A549 (cell line): ENCODE measurements around the gene SOX5. TPM values are rescaled to one million over a fixed set of nuclear protein-coding genes. Genes with fewer than 3 reads are reported as not detected.

Source experiments
- ATAC-seq, 2 experiments: fragments of 200-7000 bp in 1 of 2; fragments of >200 bp in 1 of 2; cut with Nextera tagmentation in 1 of 2; cut with Tn5 transposase in 1 of 2; 3 replicates each; pipeline versions ENCODE4 v1.8.0 to v1.9.1; 2018 to 2020; ENCODE audit warnings: mild to moderate bottlenecking in 1 of 2, moderate library complexity in 1 of 2
- CTCF ChIA-PET: fragments of 300-600 bp; sonication (Branson Sonifier 250); formaldehyde crosslinking; extraction: SDS; loops from one replicate; lab custom pipeline; 2021; ENCODE audit warnings: antibody characterized with exemption, inconsistent platforms; lab: Yijun Ruan, JAX
- POLR2A ChIA-PET: fragments of 350-600 bp; formaldehyde crosslinking; extraction: SDS; loops from one replicate; lab custom pipeline; 2021; ENCODE audit warnings: antibody characterized with exemption, inconsistent platforms; lab: Yijun Ruan, JAX
- DNase-seq, 2 experiments: peaks; one replicate each; pipeline versions ENCODE4 v3.0.0 to v3.0.0-alpha.2; 2011 to 2016; ENCODE audit warnings: low read depth in 1 of 2, low spot score in 1 of 2
- FAIRE-seq: peaks from 2 replicates; lab custom pipeline; 2011; peaks lifted over from hg19 to GRCh38; lab: Jason Lieb, UNC
- H3K27ac ChIP-seq, 2 experiments: fragments of >200 bp; sonication (Bioruptor Twin); formaldehyde crosslinking; 3 replicates each; pipeline ENCODE4 v1.5.1; 2016 to 2017
- H3K4me1 ChIP-seq: fragments of >200 bp; sonication (Bioruptor Twin); formaldehyde crosslinking; 3 replicates; pipeline ENCODE4 v1.6.1; 2016
- H3K4me2 ChIP-seq: fragments of >200 bp; sonication (Bioruptor Twin); formaldehyde crosslinking; 3 replicates; pipeline ENCODE4 v1.6.1; 2016
- H3K4me3 ChIP-seq: fragments of >200 bp; sonication (Bioruptor Twin); formaldehyde crosslinking; 3 replicates; pipeline ENCODE4 v1.5.1; 2016
- H3K9me3 ChIP-seq: fragments of >200 bp; sonication (Bioruptor Twin); formaldehyde crosslinking; 3 replicates; pipeline ENCODE4 v1.6.1; 2016
- BHLHE40 ChIP-seq: IDR thresholded peaks from 2 replicates; pipeline ENCODE4 v1.6.1; 2012; ENCODE audit warnings: low read depth, low read length, inconsistent platforms
- CBX8 ChIP-seq: fragments of 200-600 bp; sonication (generic); IDR thresholded peaks from 2 replicates; pipeline ENCODE4 v1.6.1; 2016
- CEBPB ChIP-seq, 2 experiments: fragments of >200 bp in 1 of 2; sonication (Bioruptor Twin) in 1 of 2; formaldehyde crosslinking in 1 of 2; IDR thresholded peaks; 2 replicates each; pipeline ENCODE4 v1.6.1; 2012 to 2016
- EHF ChIP-seq: fragments of 250-450 bp; sonication (Bioruptor Pico); IDR thresholded peaks from 2 replicates; pipeline ENCODE4 v1.5.0; 2020; ENCODE audit warnings: mild to moderate bottlenecking
- FOSB ChIP-seq: fragments of 250-450 bp; sonication (Bioruptor Pico); IDR thresholded peaks from 2 replicates; pipeline ENCODE4 v1.5.0; 2020; ENCODE audit warnings: mild to moderate bottlenecking, moderate library complexity
- FOSL2 ChIP-seq, 2 experiments: fragments of 450-650 bp in 1 of 2; fragments of >200 bp in 1 of 2; sonication (Bioruptor Twin) in 1 of 2; formaldehyde crosslinking; IDR thresholded peaks; 2 replicates each; pipeline versions ENCODE4 v1.5.0 to v1.6.1; 2016 to 2020; ENCODE audit warnings: mild to moderate bottlenecking in 1 of 2, moderate library complexity in 1 of 2
- FOXS1 ChIP-seq: fragments of 250-450 bp; sonication (Bioruptor Pico); IDR thresholded peaks from 2 replicates; pipeline ENCODE4 v1.5.0; 2020; ENCODE audit warnings: mild to moderate bottlenecking, moderate library complexity
- HDAC2 ChIP-seq: fragments of 200-600 bp; sonication (generic); IDR thresholded peaks from 2 replicates; pipeline ENCODE4 v1.6.1; 2016
- HOXB13 ChIP-seq: fragments of 250-450 bp; sonication (Bioruptor Pico); IDR thresholded peaks from 2 replicates; pipeline ENCODE4 v1.5.0; 2020; ENCODE audit warnings: low read depth, mild to moderate bottlenecking, moderate library complexity
- MAX ChIP-seq: IDR thresholded peaks from 2 replicates; pipeline ENCODE4 v1.6.1; 2012
- MAZ ChIP-seq: fragments of 150-350 bp; IDR thresholded peaks from 2 replicates; pipeline ENCODE4 v1.6.1; 2014; ENCODE audit warnings: antibody characterized with exemption, low read depth, low read length, borderline replicate concordance
- NPAS2 ChIP-seq: fragments of 250-450 bp; sonication (Bioruptor Pico); IDR thresholded peaks from 2 replicates; pipeline ENCODE4 v1.8.0; 2022; ENCODE audit warnings: mild to moderate bottlenecking, moderate library complexity, borderline replicate concordance
- NR3C1 ChIP-seq: fragments of >200 bp; sonication (Bioruptor Twin); formaldehyde crosslinking; IDR thresholded peaks from 3 replicates; pipeline ENCODE4 v1.6.1; 2017
- POLR2AphosphoS2 ChIP-seq: conservative IDR thresholded peaks from 2 replicates; pipeline ENCODE4 v1.6.1; 2012; ENCODE audit warnings: low read length, improper control_type of control experiment, inconsistent platforms
- RCOR1 ChIP-seq: fragments of 150-350 bp; IDR thresholded peaks from 2 replicates; pipeline ENCODE4 v1.6.1; 2014; ENCODE audit warnings: antibody characterized with exemption, low read length, low read depth
- RFX5 ChIP-seq: fragments of 450-650 bp; IDR thresholded peaks from 2 replicates; pipeline ENCODE4 v1.7.1; 2014; ENCODE audit warnings: antibody characterized with exemption, mild to moderate bottlenecking, moderate library complexity
- SMC3 ChIP-seq: fragments of >200 bp; sonication (Bioruptor Twin); formaldehyde crosslinking; IDR thresholded peaks from 3 replicates; pipeline ENCODE4 v1.6.1; 2018; ENCODE audit warnings: inconsistent platforms
- ZC3H11A ChIP-seq: fragments of 450-650 bp; IDR thresholded peaks from 2 replicates; pipeline ENCODE4 v1.6.1; 2014; ENCODE audit warnings: antibody characterized with exemption, mild to moderate bottlenecking
- WGBS: methylation state at CpG from one replicate; pipeline ENCODE4 v1.1.6; 2017; ENCODE audit errors: missing lambda C conversion rate; 5-methylcytosine and 5-hydroxymethylcytosine counted together
- polyA plus RNA-seq, 4 experiments: library from polyadenylated mRNA; depleted of rRNA in 3 of 4; stranded (reverse); fragments of >200 nt; fragmentation: RNase III in 1 of 4; extraction: RNeasy Plus Mini Kit Qiagen cat#74134 plus additional on column Dnase treatment in 1 of 4; gene quantifications; 2 replicates in 3 of 4; 3 replicates in 1 of 4; pipeline ENCODE4 v1.2.3, GENCODE V29; 2011 to 2017
- TF ChIP-seq, protein P1 (sequence below): fragments of >200 bp; sonication (Bioruptor Twin); formaldehyde crosslinking; IDR thresholded peaks from 3 replicates; pipeline ENCODE4 v1.5.1; 2016
- TF ChIP-seq, protein P2 (sequence below): fragments of 250-450 bp; sonication (Bioruptor Pico); IDR thresholded peaks from 2 replicates; pipeline ENCODE4 v1.5.0; 2021; ENCODE audit warnings: mild to moderate bottlenecking, moderate library complexity, borderline replicate concordance

SOX5 gene
- polyA plus RNA-seq, 2 of the 4 experiments (the other 2 are of a cell fraction): not detected

- TF ChIP-seq FOXS1 (no peak), MAZ (no peak), HDAC2 (no peak), EHF (CRISPR knock-in tag) (no peak), NR3C1 (no peak), FOSL2 (IDR thresholded peaks at IDR 0.05) (no peak), FOSL2 (CRISPR knock-in tag; IDR thresholded peaks at IDR 0.05) (no peak), RCOR1 (no peak), BHLHE40 (no peak), SMC3 (no peak), POLR2AphosphoS2 (no peak), NPAS2 (CRISPR knock-in tag) (no peak)
- TF ChIP-seq, protein P1, sequence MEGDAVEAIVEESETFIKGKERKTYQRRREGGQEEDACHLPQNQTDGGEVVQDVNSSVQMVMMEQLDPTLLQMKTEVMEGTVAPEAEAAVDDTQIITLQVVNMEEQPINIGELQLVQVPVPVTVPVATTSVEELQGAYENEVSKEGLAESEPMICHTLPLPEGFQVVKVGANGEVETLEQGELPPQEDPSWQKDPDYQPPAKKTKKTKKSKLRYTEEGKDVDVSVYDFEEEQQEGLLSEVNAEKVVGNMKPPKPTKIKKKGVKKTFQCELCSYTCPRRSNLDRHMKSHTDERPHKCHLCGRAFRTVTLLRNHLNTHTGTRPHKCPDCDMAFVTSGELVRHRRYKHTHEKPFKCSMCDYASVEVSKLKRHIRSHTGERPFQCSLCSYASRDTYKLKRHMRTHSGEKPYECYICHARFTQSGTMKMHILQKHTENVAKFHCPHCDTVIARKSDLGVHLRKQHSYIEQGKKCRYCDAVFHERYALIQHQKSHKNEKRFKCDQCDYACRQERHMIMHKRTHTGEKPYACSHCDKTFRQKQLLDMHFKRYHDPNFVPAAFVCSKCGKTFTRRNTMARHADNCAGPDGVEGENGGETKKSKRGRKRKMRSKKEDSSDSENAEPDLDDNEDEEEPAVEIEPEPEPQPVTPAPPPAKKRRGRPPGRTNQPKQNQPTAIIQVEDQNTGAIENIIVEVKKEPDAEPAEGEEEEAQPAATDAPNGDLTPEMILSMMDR: no peak
- ChIA-PET CTCF (interaction anchor here (1.7 kb wide), 1 partner anchor 42 kb away, joined by 3 read pairs; no protein-coding TSS in a partner anchor), POLR2A (no interaction called here)
- no peaks in the 10 kb centered on the region for H3K9me3 ChIP-seq
- no peak overlapping the region for H3K4me3 ChIP-seq
- H3K4me1 ChIP-seq: no peaks in the 10 kb centered on the region
- FAIRE-seq: no peak
- no peak for DNase-seq
- H3K27ac ChIP-seq: no peak overlapping the region
- no peak overlapping the region for H3K4me2 ChIP-seq
- ATAC-seq: no peak
- WGBS: 68% methylated on average over 2 of the region's 2 CpGs
Observed at GRCh38 chr12:23614280-23614679, 335.2 kb downstream of the SOX5 start.

DNA sequence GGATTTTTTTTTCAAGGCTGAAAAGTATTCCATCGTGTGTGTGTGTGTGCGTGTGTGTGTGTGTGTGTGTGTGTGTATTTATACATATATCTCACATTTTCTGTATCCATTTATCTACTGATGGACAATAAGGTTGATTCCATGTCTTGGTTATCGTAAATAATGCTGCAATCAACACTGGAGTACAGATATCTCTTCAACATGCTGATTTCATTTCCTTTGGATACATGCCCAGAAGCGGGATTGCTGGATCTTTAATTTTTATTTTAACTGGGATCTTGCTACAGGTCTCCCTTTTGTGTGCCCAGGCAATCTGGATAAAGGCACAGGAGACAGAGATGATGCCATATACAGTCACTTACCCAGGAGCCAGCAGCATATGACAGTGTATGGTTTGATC, 338.1 kb downstream of the SOX5 start:
- no peak for FAIRE-seq
- TF ChIP-seq MAX: no peak
- TF ChIP-seq ZC3H11A: no peak
- no peak for TF ChIP-seq CEBPB (IDR thresholded peaks at IDR 0.05)
- TF ChIP-seq CBX8: no peak
- no peak for TF ChIP-seq MAZ
- TF ChIP-seq, protein P2, sequence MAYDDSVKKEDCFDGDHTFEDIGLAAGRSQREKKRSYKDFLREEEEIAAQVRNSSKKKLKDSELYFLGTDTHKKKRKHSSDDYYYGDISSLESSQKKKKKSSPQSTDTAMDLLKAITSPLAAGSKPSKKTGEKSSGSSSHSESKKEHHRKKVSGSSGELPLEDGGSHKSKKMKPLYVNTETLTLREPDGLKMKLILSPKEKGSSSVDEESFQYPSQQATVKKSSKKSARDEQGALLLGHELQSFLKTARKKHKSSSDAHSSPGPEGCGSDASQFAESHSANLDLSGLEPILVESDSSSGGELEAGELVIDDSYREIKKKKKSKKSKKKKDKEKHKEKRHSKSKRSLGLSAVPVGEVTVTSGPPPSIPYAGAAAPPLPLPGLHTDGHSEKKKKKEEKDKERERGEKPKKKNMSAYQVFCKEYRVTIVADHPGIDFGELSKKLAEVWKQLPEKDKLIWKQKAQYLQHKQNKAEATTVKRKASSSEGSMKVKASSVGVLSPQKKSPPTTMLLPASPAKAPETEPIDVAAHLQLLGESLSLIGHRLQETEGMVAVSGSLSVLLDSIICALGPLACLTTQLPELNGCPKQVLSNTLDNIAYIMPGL (CRISPR knock-in tag): no peak
- no peak for TF ChIP-seq FOSL2 (IDR thresholded peaks at IDR 0.05)
- no peak for TF ChIP-seq FOSL2 (CRISPR knock-in tag; IDR thresholded peaks at IDR 0.05)
- no peak for TF ChIP-seq FOSB (CRISPR knock-in tag)
- TF ChIP-seq HOXB13 (CRISPR knock-in tag): no peak
- TF ChIP-seq FOXS1: no peak
- TF ChIP-seq RCOR1: no peak
- TF ChIP-seq NPAS2 (CRISPR knock-in tag): no peak
- TF ChIP-seq, all 56 proteins: peak for 0
- Histone ChIP-seq H3K4me2 (no peak overlapping the region), H3K9me3 (no peaks in the 10 kb centered on the region), H3K4me1 (no peaks in the 10 kb centered on the region), H3K27ac (no peak overlapping the region), H3K4me3 (no peak overlapping the region)
- DNase-seq (no peak), ATAC-seq (no peak)
- ChIA-PET POLR2A (no interaction called here), CTCF (no interaction called here)
- 9% methylated on average over 4 of the region's 4 CpGs for WGBS

DNA sequence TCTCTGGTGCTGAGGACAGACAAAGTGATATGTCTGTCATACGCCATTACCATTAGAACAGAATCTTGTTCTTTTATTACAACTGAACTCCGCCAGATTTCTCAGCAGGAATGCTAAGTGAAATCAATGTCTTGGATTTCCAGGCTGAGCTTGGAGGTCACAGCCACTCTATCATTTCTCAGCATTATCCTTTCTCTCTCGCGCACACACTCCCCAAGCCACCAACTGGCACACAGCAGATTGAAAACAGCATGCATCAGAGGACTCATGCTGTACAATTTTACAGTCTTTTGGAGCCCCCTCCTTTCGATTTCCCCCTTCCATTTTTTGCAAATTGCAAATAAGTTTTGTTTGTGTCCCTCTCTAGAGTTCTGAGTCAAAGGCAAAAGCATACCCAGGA, 348.6 kb downstream of the SOX5 start:
- Histone ChIP-seq H3K27ac (no peak overlapping the region), H3K4me3 (no peak overlapping the region), H3K9me3 (peaks cover 5% of the 10 kb centered on the region; the same call in 2 of the 3 replicates), H3K4me2 (no peak overlapping the region), H3K4me1 (no peaks in the 10 kb centered on the region)
- no peak for FAIRE-seq
- ATAC-seq: no peak
- POLR2A ChIA-PET: no interaction called here
- DNase-seq: no peak
- CTCF ChIA-PET: interaction anchor here (0.8 kb wide), 1 partner anchor 26 kb away, joined by 3 read pairs; no protein-coding TSS in a partner anchor
- 30% methylated on average over 5 of the region's 5 CpGs for WGBS
- TF ChIP-seq RFX5: no peak
